A549 treated with dexamethasone at 1 μM for 4 hours (cell line): Measurements from ENCODE around the gene RHBDD3. TPM values are rescaled to one million over a fixed set of nuclear protein-coding genes. Genes with fewer than 3 reads are reported as not detected.

Source experiments
- total RNA-seq: library from RNA; stranded (reverse); fragments of 200-300 nt; extraction: Qiagen RNA extraction; gene quantifications from 5 replicates; pipeline ENCODE4 v1.2.3, GENCODE V29; 2022

Gene RHBDD3
- 18.1 to 25.8 TPM (median 24.4 TPM) in 5 replicates for total RNA-seq

GRCh38 chr22:29267858-29268510, at the start of gene RHBDD3, which contains the start of gene EWSR1:
TSS of gene RHBDD3 (minus strand) at chr22:29267981. CDS start at chr22:29265626, 2,355 bp downstream.
TSS of gene EWSR1 (plus strand) at chr22:29268268. CDS start at chr22:29268337, 69 bp downstream.

DNA sequence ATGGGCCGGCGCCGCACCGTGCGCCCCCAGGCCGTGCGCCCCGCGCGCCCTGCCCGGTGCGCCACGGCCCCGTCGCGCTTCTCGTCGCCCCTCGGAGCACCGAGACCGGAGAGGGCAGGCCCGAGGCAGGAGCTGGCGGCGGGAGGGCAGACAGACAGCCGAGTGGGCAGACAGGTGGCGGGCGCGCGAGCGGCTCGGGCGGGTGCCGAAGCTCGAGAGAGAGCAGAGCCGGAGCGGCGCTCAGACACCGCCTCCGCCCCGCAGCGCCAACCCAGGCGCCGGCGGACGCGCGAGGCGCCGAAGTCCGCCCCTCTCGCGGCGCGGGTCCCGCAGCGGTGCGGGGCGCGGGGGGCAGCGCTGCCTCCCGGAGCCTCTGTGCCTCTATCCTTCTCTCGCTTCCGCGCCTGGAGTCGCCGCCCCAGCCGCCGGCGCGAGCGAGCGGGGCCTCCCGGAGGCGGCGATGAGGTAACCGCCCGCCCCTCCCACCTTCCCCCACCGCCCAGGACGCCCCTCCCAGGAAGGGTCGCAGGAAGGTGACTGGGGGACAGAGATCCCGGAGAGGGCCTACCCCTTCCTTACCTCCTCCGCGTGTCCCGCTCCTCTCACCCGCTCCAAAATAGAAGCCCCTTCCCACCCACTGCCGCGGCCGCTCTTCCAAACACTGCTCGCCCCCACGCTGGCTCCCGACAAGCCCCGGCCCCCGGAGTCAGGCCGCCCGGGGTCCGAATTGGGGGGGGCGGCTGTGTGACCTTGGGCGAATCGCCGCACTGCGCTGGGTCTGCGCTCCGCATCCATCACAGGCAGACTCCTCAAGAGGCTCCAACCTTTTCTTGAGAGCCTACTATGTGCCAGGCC, 47.7 kb upstream of the RHBDD3 start, which contains the start of gene RASL10A:
Gene RASL10A, minus strand, starts transcription at position 412 of the 855 bp plus-strand sequence. CDS start 451 bp downstream, outside the sequence.

DNA sequence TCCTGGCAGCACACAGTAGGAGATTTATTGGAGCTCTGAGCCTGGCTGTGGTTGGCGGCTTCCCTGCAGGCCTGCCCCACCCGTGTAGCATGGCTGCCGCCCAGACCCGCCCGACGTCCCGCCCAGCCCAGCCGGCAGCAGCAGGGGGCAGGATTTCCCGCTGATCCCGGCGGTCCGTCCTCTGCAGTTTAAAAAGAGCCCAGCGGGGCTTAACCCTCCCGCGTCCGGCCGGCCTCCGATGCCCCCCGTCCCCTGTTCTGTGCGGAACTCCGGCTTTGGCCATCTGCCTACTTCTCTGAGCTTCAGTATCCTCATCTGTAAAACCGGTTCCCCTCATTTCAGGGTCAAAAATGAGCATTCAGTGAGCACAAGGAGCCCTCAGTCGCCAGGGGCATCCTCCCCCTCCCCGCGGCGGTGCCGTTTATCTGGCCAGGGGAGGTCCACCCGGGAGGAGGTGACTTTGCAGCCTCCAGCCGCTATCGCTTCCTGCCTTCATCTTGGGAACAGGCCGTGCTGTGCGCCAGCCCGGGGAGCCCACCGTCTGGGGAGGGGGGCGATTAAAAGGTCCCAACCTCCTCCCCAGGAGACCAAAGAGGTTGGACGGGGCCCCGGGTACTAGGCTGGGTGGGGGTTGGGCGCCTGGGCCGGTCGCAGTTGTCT, 38.5 kb upstream of the RHBDD3 start, which contains the start of gene GAS2L1:
Gene GAS2L1, plus strand, starts transcription at position 476 of the 660 bp plus-strand sequence. CDS start 1,456 bp downstream, outside the sequence.

Other genes starting within 250 kb of the RHBDD3 start
- not detected in 5 replicates for gene C22orf31, start 206.2 kb downstream of the RHBDD3 start, total RNA-seq
- 3.4 to 5.7 TPM (median 4.6 TPM) in 5 replicates for gene KREMEN1, start 194.9 kb downstream of the RHBDD3 start, total RNA-seq
- 0.19 to 0.54 TPM (median 0.23 TPM) in 5 replicates for gene EMID1, start 62.1 kb downstream of the RHBDD3 start, total RNA-seq
- gene EWSR1, start 287 bp upstream of the RHBDD3 start, total RNA-seq: 218 to 236 TPM (median 226 TPM) in 5 replicates
- 23.8 to 41.8 TPM (median 37.9 TPM) in 5 replicates for gene GAS2L1, start 38.7 kb upstream of the RHBDD3 start, total RNA-seq
- gene RASL10A, start 47.7 kb upstream of the RHBDD3 start, total RNA-seq: 0.11 to 0.25 TPM (median 0.19 TPM) in 5 replicates
- 20.9 to 30.4 TPM (median 30.0 TPM) in 5 replicates for gene AP1B1, start 120.6 kb upstream of the RHBDD3 start, total RNA-seq
- gene RFPL1, start 170.6 kb upstream of the RHBDD3 start, total RNA-seq: not detected in 5 replicates
- gene NEFH, start 212.2 kb upstream of the RHBDD3 start, total RNA-seq: 0.07 to 0.17 TPM (median 0.12 TPM) in 5 replicates